Right renal pelvis (tissue), 4 donors: ENCODE results near the gene PGAP1. TPM values are rescaled to one million over a fixed set of nuclear protein-coding genes. Genes with fewer than 3 reads are reported as not detected.

Experiments used
- DNase-seq, 4 donors: peaks; one replicate each; pipeline ENCODE4 v3.0.0-alpha.2; 2013; ENCODE audit warnings: low read depth in 4 of 4, low spot score in 3 of 4, missing footprints in 1 of 4
- polyA plus RNA-seq, 4 donors: library from polyadenylated mRNA; unstranded; fragments of 120-200 nt; gene quantifications; one replicate each; pipeline ENCODE4 v1.2.1, GENCODE V29; 2013; ENCODE audit not compliant: insufficient read length in 4 of 4

The PGAP1 gene
- polyA plus RNA-seq, 4 donors, result 27.7 to 29.8 (median 28.6) TPM

DNA sequence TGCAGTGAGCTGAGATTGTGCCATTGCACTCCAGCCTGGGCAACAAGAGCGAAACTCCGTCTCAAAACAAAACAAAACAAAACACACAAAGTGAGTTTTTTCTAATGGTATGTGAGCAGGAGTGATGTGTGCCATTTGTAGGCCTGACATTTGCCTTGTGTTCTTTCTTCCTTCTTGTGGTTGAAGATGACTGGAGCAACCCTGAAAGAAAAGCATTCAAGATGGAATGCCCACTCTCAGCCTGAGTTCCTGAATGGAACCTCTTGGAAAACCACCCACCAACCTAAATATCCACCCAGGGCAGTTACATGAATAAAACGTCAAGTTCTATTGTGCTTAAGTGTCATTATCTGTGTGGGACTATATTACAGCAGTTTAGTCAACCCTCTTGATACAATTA lies 26.5 kb downstream of the PGAP1 start:
- DNase-seq, result no peak

- no peak for DNase-seq
Observed at GRCh38 chr2:196891136-196891535, 35.4 kb downstream of the PGAP1 start.

GRCh38 chr2:196887431-196887830 lies 39.1 kb downstream of the PGAP1 start:
- no peak for DNase-seq

DNA sequence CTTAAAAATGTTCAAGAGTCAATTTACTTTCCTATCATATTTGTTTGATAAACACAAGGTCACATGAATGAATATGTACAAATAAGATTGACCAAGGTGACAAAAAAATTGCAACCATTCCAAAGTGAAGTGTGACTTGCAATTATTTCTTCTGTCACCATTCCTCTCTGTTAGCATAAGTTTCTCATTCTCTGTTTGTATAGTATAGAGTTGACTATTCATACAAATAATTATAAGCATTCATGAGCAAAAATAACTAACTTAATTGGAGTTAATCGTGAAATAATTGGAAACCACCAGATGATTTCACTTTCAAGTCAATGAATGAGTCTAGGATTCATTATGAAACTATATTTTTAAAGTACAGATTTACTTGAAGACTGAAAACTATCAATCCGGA lies 42.1 kb downstream of the PGAP1 start:
- no peak for DNase-seq

- no peak for DNase-seq
Observed at GRCh38 chr2:196876364-196876763, 50.1 kb downstream of the PGAP1 start.

DNA sequence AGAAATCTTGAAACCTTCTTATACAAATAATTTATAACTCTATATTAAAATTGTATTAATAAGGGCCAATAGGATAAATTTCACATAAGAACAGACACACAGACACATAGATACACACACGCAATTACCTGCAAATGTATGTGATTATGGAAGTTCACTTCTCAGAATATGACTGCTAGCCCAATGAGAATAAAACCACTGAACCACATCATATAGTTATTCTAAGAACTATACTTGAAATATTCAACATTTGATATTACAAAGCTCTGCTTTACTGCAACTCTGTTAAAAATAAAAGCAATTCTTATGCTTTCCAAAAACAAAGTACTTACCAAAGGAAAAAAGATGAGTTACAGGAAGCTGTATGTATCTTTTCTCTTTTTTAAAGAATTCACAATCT lies 51.1 kb downstream of the PGAP1 start:
- DNase-seq, result no peak

DNA sequence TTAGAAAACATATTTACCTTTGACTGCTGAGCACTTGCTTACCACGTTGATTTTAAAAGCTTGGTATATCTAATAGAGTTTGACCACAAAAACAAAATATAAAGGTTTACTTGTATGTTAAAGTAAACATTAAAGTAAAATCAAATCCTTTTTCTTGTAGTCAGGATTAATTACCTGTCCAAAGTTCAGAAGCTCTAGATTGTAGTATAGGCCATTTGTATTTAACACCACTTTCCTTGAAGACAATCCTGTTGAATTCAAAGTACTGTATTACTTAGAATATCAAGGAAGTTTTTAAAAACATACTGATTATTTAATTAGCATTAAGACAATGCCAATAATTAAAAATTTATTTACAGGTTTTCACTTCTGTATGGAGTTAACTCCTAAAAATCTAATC lies 53.0 kb downstream of the PGAP1 start:
- DNase-seq, result no peak

- no peak for DNase-seq
Observed at GRCh38 chr2:196854629-196855028, 71.9 kb downstream of the PGAP1 start.

DNA sequence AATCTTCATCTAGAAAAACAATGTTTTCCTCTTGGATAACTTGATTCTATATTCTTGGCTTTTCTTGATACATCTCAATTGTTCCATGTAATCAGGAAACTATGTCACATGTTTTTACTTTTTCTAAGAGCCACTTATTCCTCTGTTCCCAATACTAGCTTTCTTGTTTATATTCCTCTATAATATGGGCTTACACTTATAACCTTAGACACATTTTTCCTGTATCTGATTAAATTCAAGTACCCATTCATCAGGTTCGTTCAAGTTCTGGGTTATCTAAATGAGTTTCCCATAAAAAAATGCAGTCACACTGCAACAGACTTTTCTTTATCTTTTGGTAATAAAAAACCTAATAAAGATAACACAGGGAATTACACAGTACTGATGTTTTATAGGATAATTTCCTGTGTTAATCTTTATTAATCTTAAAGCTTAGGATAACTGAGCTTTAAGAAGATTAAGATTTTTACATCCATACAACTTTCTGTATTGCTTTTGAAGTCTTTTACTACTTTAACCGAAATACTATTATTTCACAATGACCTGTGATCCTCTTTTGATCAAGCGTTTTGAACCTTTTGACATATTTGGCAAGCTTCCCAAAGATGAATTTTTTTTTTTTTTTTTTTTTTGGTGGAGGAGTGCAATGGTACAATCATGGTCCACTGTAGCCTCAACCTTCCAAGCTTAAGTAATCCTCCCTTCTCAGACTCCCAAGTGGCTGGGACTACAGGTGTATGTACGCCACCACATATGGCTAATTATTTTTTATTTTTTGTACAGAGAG lies 73.0 kb downstream of the PGAP1 start:
- DNase-seq, result no peak

DNA sequence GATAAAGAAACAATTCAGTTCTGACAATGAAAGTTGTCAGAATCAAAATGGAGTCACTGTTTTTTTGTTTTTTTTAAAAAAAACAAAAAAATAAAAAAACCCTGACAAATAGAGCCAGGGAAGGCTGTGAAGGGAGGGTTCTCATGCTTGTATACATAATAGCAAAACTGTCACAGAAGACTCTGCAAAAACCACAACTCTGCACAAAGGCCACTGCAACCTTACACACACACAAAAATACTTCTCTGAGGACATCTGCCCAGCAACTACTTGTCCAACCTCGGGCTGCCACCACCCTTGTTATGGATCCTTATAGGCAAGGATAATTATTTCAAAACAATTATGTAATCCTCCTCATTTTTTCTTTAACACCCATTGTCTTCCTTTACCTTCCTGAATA lies 75.4 kb downstream of the PGAP1 start:
- DNase-seq, result no peak

DNA sequence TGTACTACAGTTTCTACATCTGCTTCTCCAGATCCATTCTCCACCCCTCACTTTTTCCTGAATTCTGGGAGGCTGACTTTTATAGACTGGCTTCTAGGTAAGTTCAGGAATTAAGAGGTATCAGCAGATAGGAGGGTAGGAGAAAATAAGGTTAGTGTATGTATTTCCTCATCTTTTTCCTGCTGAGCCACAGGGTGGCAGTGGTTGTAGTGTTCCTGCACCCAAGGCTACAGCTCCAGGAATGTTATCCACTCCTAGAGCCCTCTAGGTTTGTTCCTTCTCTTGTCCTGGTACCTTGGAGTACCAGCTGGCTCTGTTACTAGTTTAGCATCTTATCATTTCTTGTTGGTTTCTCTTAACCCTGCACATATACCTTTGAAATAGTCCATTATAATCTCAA lies 76.6 kb downstream of the PGAP1 start:
- no peak for DNase-seq

DNA sequence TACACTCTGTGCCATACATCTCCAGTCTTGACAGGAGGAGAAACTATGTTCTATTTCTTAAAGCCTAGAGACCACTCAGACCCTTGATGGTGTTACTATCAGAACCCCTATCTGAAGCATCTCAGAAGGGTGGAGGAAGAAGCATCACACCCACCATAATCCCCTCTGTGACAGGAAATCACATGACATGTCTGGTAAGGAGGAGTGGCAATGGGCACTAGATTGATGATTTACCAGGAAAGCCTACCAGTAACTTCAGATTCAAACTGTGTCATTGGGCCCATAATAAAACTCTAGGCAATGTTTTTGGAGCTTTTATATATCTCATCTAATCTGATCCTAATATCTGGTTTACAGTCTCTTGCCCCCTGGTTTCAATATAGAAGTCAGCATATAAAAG lies 80.2 kb downstream of the PGAP1 start:
- DNase-seq, result no peak

- no peak for DNase-seq
Observed at GRCh38 chr2:196845371-196845770, 81.1 kb downstream of the PGAP1 start.

DNA sequence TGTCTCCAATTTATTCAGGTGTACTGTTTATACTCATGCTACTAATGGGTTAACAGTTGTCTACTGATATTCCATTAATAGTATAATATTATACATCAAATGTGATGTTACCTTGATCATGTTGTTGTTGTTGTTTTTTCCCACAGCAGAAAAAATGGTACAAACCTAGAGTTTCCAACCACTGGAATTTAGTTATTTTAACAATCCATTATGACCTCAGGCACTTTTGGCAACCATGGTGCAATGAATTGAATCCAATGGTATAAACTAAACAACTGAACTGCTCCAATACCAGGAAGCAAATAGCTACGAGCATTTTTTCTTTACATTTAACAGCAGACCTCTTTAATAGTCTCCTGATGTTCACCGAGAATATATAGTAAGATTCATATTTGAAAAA lies 86.3 kb downstream of the PGAP1 start:
- DNase-seq, result no peak

GRCh38 chr2:196839574-196839973 lies 86.9 kb downstream of the PGAP1 start:
- DNase-seq, result no peak

GRCh38 chr2:196836440-196836839 lies 90.1 kb downstream of the PGAP1 start:
- DNase-seq, result no peak

GRCh38 chr2:196830701-196831100 lies 95.8 kb downstream of the PGAP1 start:
- DNase-seq, result no peak

- no peak for DNase-seq
Observed at GRCh38 chr2:196827356-196827755, 99.2 kb downstream of the PGAP1 start.

DNA sequence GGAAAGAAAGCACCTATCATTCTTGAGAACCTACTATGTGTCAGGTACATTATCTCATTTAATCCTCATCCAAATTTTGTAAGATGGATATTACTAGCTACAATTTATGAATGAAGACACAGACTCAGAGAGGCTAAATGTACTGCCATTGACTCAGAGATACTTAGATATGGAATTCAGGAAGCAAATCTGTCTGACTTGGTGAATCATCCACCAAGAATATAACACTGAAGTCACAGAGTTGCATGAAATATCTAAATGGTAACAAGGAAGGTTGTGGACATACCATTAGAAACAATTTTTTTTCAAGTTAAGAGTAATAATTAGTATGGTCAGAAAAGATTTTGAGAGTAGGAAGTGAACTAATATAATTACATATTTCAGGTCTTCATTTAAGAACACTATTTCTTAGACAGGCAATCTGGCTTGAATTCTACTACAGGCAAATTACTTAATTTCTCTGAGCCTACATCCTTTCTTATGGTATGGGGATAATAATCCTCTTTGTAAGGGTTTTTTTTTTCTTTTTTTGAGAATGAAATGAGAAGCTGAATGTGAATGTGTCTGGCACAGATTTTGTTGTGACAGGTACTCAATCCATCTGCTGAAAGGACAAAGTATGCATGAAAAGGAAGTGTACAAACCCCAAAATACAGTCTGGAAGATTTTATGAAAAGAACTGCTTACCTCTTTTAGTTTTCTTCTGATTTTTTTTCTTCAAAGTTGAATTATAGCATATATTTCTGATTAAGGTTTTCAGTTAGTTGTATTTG lies 102.6 kb downstream of the PGAP1 start:
- no peak for DNase-seq

DNA sequence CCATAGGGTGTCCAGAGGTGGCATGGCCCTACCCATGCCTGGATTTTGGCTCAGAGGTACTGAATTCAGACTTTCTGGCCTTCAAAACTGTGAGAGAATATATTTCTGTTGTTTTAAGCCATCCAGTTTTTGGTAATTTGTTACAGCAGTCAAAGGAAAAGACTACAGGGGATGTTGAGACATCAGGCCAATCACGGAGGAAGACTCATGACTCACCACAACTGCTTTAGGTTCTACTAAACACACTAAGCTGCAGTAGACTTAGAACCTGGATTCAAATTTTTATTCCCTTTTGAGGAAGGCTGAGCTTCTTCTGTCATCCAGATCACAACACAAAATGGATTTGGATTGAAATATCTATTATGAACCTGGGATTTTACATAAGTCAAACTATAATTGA lies 105.3 kb downstream of the PGAP1 start:
- no peak for DNase-seq

DNA sequence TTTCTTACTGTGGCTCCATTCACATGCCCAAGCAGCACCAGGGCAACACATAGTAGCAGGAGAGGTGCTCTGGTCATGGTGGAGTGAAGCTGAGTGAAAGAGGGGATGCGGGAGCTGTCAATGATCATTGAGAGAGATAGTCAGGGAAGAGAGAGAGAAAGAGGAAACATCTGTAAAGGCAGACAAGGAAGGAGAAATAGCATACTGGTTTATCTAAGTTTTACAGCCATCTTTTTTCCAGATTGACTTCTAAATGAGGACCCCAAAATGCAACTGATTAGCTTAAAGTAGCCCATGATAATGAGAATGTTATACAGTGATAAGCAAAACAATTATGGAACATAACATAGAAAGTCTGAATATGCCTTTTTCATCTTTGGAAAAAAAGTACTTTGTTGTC lies 117.2 kb downstream of the PGAP1 start, which contains the start of gene C2orf66:
Gene C2orf66 (minus strand): TSS at position 96 of the 400 bp plus-strand sequence. CDS start 19 bp downstream, at position 77.
- DNase-seq, result no peak

DNA sequence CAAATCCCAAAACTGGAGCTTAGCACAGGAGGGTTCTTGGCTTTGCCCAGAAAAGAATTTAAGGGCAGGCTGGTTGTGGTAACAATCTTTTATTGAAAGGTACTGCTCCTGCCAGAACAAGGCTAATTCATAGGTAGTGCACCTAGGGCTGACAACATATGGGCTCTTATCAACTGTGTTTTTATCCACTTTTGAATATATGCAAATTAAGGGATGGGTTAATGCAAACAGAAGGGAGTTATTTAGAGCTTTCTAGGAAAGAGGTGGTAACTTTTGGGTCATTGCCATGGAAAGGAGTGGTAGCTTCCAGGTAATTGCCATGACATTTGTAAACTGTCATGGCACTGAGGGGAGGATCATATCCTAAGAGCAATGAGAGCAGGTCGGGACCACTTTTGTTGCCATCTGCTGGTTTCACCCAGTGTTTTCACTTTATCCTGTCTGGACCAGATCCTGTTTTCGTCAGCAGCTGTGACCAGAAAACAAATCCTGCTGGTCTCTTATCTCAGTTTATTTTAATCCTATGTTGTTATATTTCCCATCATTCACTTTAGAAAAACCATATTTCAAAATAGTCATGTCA lies 118.3 kb downstream of the PGAP1 start:
- no peak for DNase-seq
